GM11168 (cell line): ENCODE data around the gene EEA1.

Experiments
- in situ Hi-C: fragments of 300-500 bp; cut with MboI; formaldehyde crosslinking; loops from one replicate; pipeline ENCODE4 v1.12.0; 2022; ENCODE audit warnings: low sequenced_read_pairs; ENCODE audit not compliant: unreplicated experiment

Gene EEA1

GRCh38 chr12:92726850-92727249 lies 202.2 kb downstream of the EEA1 start:
- in situ Hi-C loops = no loop called here

DNA sequence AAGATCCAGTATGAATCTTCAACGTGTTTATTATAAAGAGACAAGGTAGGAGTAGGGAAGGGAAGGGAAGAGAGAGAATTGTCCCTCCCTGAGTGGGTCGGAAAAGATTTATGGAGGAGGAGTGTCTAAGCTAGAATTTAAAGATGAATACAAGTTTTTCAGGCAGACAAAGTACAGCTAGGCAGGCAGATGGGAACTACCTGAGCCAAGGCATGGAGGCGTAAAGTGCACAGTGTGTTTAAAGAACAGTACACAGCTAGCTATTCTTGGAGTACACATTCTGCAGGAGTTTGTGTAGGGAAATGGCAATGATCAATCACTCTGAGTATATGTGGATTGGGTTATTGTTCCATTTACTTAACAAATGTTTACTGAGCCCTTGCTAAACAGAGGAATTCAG lies 206.2 kb downstream of the EEA1 start:
- in situ Hi-C loops = no loop called here

- in situ Hi-C loops = no loop called here
Observed at GRCh38 chr12:92721656-92722055, 207.4 kb downstream of the EEA1 start.

DNA sequence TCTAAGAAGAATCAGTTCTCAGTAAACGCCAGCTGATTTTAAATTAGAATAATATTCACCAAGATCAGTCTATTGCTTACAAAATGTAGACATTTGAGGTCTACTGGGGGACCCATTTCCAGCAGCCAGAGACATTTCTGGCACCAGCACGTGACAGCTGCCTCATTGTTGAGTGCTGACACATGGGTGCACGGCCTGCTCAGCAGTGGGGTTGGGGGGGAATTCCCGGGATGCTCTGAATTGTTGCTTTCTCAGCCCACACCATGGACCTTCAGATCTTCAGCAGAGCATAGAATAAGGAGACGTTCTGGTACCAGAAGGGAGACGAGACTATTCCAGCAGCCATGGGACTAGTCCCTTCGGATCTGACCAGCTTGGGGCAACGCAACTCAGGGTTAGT lies 208.0 kb downstream of the EEA1 start:
- in situ Hi-C loops = no loop called here
